Central memory CD4-positive, alpha-beta T cell (primary cell): Measurements from ENCODE around the gene RPL15.

ENCODE experiments used
- DNase-seq: peaks from one replicate; pipeline ENCODE4 v3.0.0; 2022

RPL15 gene

GRCh38 chr3:23964537-23965235 lies 47.8 kb downstream of the RPL15 start:
- DNase-seq = no peak

GRCh38 chr3:23966328-23966727 lies 49.4 kb downstream of the RPL15 start:
- no peak for DNase-seq

DNA sequence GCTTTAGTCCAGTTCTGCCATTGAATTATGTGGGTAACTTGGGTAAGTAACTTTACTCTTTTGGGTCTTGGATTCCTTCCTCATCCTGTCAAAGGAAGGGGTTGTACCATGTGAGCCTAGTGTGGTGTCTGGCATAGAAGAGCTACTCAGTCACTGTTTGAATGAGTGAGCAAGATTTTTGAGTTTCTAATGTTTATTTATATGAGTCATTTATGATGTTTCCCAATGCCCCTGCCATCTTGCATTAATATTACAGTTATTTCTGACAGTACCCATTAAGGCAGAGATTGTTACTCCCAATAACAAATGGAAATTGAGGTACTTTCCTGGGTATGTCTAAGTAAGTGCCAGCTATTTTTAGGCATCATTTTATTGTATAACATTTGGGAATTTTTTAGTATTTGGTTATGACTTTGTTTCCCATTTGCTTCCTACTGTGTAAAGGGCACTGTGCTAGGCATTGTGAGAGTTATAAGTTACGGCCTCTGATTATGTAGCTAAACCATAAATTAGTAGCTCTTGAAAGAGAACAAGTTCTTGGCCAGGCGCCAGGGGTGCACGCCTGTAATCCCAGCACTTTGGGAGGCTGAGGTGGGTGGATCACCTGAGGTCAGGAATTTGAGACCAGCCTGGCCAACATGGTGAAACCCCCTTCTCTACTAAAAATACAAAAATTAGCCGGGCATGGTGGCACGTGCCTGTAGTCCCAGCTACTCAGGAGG lies 51.7 kb downstream of the RPL15 start:
- no peak for DNase-seq

DNA sequence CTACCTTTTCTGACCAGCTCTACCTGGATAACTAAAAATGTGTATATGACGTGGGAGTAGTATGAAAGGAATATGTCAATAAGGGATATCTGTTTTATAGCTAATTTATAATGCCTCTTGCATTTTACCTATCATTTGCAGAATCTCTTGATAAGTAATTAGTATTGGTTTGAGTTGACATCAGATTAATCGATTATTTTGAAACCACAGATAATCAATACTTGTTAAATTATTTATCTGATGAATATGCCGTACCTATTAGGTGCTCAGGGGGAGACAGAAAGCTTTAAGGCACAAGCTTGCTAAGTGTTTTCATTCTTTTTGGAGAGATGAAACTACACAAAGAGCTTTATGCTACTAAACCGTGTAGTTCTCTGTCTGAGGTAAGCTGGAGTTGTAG lies 52.5 kb downstream of the RPL15 start:
- no peak for DNase-seq
